ENCODE data around the gene CCDC90B.

CCDC90B gene

GRCh38 chr11:83292709-83293456 is 6.7 kb upstream of the CCDC90B start:
- ChIA-PET CTCF (interaction anchor here (0.8 to 13.3 kb wide), 26 partner anchors 9 to 606 kb away, joined by 3 to 369 read pairs (median 4); partner anchors contain the start of gene DDIAS), POLR2A (no interaction called here)
- 0 out of 2 replicates have a peak overlapping the region, but pooled peaks have one; percentile 16 for H3K4me3 ChIP-seq (ENCODE audit: low read depth, low read length)
- TF ChIP-seq CTCF (IDR thresholded peaks at IDR 0.05; ENCODE audit: insufficient read depth, low read length, missing control alignments), result peak; percentile 75
- DNase-seq (ENCODE audit: low read depth, low spot score), result no peak

GRCh38 chr11:83287631-83288030 is 1.5 kb upstream of the CCDC90B start:
- ChIA-PET CTCF (interaction anchor here (0.7 to 13.3 kb wide), 6 partner anchors 10 to 540 kb away, joined by 3 to 369 read pairs (median 3); no protein-coding TSS in a partner anchor), POLR2A (no interaction called here)
- no peak for DNase-seq (ENCODE audit: low read depth, low spot score)
- TF ChIP-seq CTCF (IDR thresholded peaks at IDR 0.05; ENCODE audit: insufficient read depth, low read length, missing control alignments), result no peak
- H3K4me3 ChIP-seq (ENCODE audit: low read depth, low read length), result no peak overlapping the region

GRCh38 chr11:83285151-83285770 is 906 bp downstream of the CCDC90B start:
- ChIA-PET CTCF (interaction anchor here (1.9 to 13.3 kb wide), 2 partner anchors 7 to 534 kb away, joined by 9 to 369 read pairs; no protein-coding TSS in a partner anchor), POLR2A (interaction anchor here (0.6 to 1.2 kb wide), 11 partner anchors 8 to 542 kb away, joined by 3 to 6 read pairs (median 3); partner anchors contain the start of genes PCF11 and RAB30)
- TF ChIP-seq CTCF (IDR thresholded peaks at IDR 0.05; ENCODE audit: insufficient read depth, low read length, missing control alignments), result no peak
- peak overlapping the region; percentile 94 for H3K4me3 ChIP-seq (ENCODE audit: low read depth, low read length)
- DNase-seq (ENCODE audit: low read depth, low spot score), result no peak

GRCh38 chr11:83284501-83285150 is 1.5 kb downstream of the CCDC90B start:
- peak overlapping the region; percentile 94 for H3K4me3 ChIP-seq (ENCODE audit: low read depth, low read length)
- POLR2A ChIA-PET, result no interaction called here
- DNase-seq (ENCODE audit: low read depth, low spot score), result no peak
- no peak for TF ChIP-seq CTCF (IDR thresholded peaks at IDR 0.05; ENCODE audit: insufficient read depth, low read length, missing control alignments)
- CTCF ChIA-PET, result interaction anchor here (1.2 to 3.7 kb wide), 7 partner anchors 8 to 535 kb away, joined by 3 to 24 read pairs (median 9); no protein-coding TSS in a partner anchor

GRCh38 chr11:83282084-83282716 is 4.0 kb downstream of the CCDC90B start:
- POLR2A ChIA-PET, result no interaction called here
- no peak for TF ChIP-seq CTCF (IDR thresholded peaks at IDR 0.05; ENCODE audit: insufficient read depth, low read length, missing control alignments)
- CTCF ChIA-PET, result interaction anchor here (0.7 to 3.7 kb wide), 9 partner anchors 8 to 565 kb away, joined by 3 to 24 read pairs (median 4); no protein-coding TSS in a partner anchor
- no peak overlapping the region for H3K4me3 ChIP-seq (ENCODE audit: low read depth, low read length)
- DNase-seq (ENCODE audit: low read depth, low spot score), result no peak
